Stomach (tissue), 9 donors: ENCODE data around the gene RGS4. TPM values are rescaled to one million over a fixed set of nuclear protein-coding genes. Genes with fewer than 3 reads are reported as not detected.
A peak's percentile ranks its signal among the peaks of the same experiment; 100 is the strongest.

Source experiments
- DNase-seq, 2 donors: peaks; one replicate each; pipeline versions ENCODE4 v3.0.0 to v3.0.0-alpha.2; 2013 to 2019
- H3K27ac ChIP-seq, 5 donors: fragments of 200-600 bp in 4 of 5; sonication (generic) in 4 of 5; one replicate each; pipeline ENCODE4 v1.5.1; 2013 to 2019; ENCODE audit warnings: mild to moderate bottlenecking in 1 of 5, moderate library complexity in 1 of 5
- H3K27me3 ChIP-seq, 3 donors: fragments of 200-600 bp; sonication (generic); one replicate each; pipeline ENCODE4 v1.5.1; 2017 to 2019; ENCODE audit warnings: mixed run types in 1 of 3
- H3K36me3 ChIP-seq, 4 donors: fragments of 200-600 bp; sonication (generic); 1 replicate in 3 of 4; 2 replicates in 1 of 4; pipeline ENCODE4 v1.5.1; 2016 to 2019
- H3K4me1 ChIP-seq, 4 donors: fragments of 200-600 bp; sonication (generic); one replicate each; pipeline ENCODE4 v1.5.1; 2016 to 2019
- H3K4me3 ChIP-seq, 4 donors: fragments of 200-600 bp; sonication (generic) in 3 of 4; one replicate each; pipeline ENCODE4 v1.5.1; 2016 to 2019; ENCODE audit warnings: mild to moderate bottlenecking in 1 of 4
- H3K9me3 ChIP-seq, 4 donors: fragments of 200-600 bp; sonication (generic); one replicate each; pipeline ENCODE4 v1.5.1; 2016 to 2019
- EP300 ChIP-seq: sonication (generic); formaldehyde crosslinking; IDR thresholded peaks from one replicate; pipeline ENCODE4 v1.6.1; 2017; ENCODE audit warnings: antibody characterized with exemption
- POLR2A ChIP-seq, 4 donors: fragments of 450-650 bp; IDR thresholded peaks; one replicate each; pipeline ENCODE4 v1.6.1; 2016; ENCODE audit warnings: antibody characterized with exemption in 4 of 4, control low read depth in 2 of 4, mild to moderate bottlenecking in 1 of 4, moderate library complexity in 1 of 4
- POLR2AphosphoS5 ChIP-seq, 3 donors: sonication (generic); formaldehyde crosslinking; IDR thresholded peaks; one replicate each; pipeline ENCODE4 v1.6.1; 2016; ENCODE audit warnings: antibody characterized with exemption in 3 of 3
- WGBS, 5 donors: extraction: QIAGEN DNeasy Blood & Tissue Kit in 3 of 5; methylation state at CpG; one replicate each; pipeline versions ENCODE4 v1.1.5 to v1.1.7; 2013 to 2018; 5-methylcytosine and 5-hydroxymethylcytosine counted together
- intact Hi-C: fragments of 100-400 bp; cut with DNase I; formaldehyde crosslinking; loops from one replicate; pipeline ENCODE4 v1.15.1; 2023; ENCODE audit warnings: low total_unique reads
- polyA plus RNA-seq, 3 donors: library from polyadenylated mRNA; stranded (reverse); fragments of 200-250 nt; gene quantifications; one replicate each; pipeline ENCODE4 v1.2.3, GENCODE V29; 2013
- total RNA-seq, 5 donors: library from RNA; depleted of rRNA; stranded (reverse); fragments of >200 nt; gene quantifications; one replicate each; pipeline versions ENCODE4 v1.1.0 to v1.2.3, GENCODE V29; 2014 to 2016
- TF ChIP-seq, protein P1 (sequence below), 7 experiments: fragments of 450-650 bp in 4 of 7; fragments of 200-600 bp in 3 of 7; sonication (generic) in 3 of 7; IDR thresholded peaks; one replicate each; pipeline ENCODE4 v1.5.1; 2016 to 2019; ENCODE audit warnings: antibody characterized with exemption in 7 of 7, control low read depth in 2 of 7, mild to moderate bottlenecking in 1 of 7
- donor health status: healthy with polysubstance abuse.
- donor health status: Bipolar disorder and iron deficiency.
- donor health status: healthy.

RGS4 gene
- total and polyA plus RNA-seq, 8 donors = 1.8 to 60.7 (median 5.8) TPM; not detected in 2

- Histone ChIP-seq H3K36me3 (peaks cover 0 to 25% (median 14%) of the 10 kb centered on the region in 4 donors), H3K4me3 (no peak overlapping the region), H3K4me1 (peaks cover 0 to 9% (median under 1%) of the 10 kb centered on the region in 4 donors), H3K27ac (no peak overlapping the region), H3K27me3 (no peaks in the 10 kb centered on the region), H3K9me3 (no peaks in the 10 kb centered on the region)
- intact Hi-C loops = no loop called here
- WGBS, 5 donors = 80 to 85% (median 82%) methylated on average over 5 of the region's 5 CpGs
- TF ChIP-seq POLR2A (IDR thresholded peaks at IDR 0.05) (no peak), EP300 (no peak), POLR2AphosphoS5 (IDR thresholded peaks at IDR 0.05) (no peak)
- TF ChIP-seq, protein P1, sequence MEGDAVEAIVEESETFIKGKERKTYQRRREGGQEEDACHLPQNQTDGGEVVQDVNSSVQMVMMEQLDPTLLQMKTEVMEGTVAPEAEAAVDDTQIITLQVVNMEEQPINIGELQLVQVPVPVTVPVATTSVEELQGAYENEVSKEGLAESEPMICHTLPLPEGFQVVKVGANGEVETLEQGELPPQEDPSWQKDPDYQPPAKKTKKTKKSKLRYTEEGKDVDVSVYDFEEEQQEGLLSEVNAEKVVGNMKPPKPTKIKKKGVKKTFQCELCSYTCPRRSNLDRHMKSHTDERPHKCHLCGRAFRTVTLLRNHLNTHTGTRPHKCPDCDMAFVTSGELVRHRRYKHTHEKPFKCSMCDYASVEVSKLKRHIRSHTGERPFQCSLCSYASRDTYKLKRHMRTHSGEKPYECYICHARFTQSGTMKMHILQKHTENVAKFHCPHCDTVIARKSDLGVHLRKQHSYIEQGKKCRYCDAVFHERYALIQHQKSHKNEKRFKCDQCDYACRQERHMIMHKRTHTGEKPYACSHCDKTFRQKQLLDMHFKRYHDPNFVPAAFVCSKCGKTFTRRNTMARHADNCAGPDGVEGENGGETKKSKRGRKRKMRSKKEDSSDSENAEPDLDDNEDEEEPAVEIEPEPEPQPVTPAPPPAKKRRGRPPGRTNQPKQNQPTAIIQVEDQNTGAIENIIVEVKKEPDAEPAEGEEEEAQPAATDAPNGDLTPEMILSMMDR (IDR thresholded peaks at IDR 0.05) = no peak
- no peak for DNase-seq
These were observed 8.0 kb downstream of the RGS4 start for GRCh38 chr1:163076981-163077761.

DNA sequence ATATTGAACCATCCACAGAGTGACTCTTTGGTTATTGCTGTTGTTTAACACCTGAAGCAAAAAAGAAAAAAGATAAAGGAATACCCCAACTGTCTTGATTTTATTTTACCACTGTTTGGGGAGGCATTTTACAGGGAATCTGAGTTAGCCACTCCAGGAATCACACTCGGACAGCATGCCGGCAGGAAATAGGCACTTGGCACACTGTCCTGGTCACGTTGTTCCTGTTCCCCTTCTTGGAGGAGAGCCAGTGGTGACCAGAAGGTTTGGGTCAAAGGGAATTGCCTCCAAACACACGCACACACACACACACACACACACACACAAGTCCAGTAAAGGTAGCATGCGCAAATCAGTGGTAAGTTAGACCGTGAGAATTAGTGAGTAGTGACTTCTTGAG, 13.8 kb downstream of the RGS4 start:
- Histone ChIP-seq H3K36me3 (no peaks in the 10 kb centered on the region), H3K4me1 (peaks cover 0 to 6% (median 0%) of the 10 kb centered on the region in 4 donors), H3K27ac (no peak overlapping the region), H3K4me3 (no peak overlapping the region), H3K27me3 (no peaks in the 10 kb centered on the region), H3K9me3 (no peaks in the 10 kb centered on the region)
- intact Hi-C loops = loop anchor here (10.0 kb wide), 1 partner anchor 82 kb away; no protein-coding TSS in a partner anchor
- WGBS, 5 donors = 36 to 56% (median 44%) methylated on average over 6 of the region's 6 CpGs
- peak in 1 of 2 donors; percentile 26 for DNase-seq
- TF ChIP-seq POLR2AphosphoS5 (IDR thresholded peaks at IDR 0.05) = no peak

GRCh38 chr1:163083690-163084089, 14.5 kb downstream of the RGS4 start:
- DNase-seq = no peak
- Histone ChIP-seq H3K9me3 (no peaks in the 10 kb centered on the region), H3K4me1 (peaks cover 0 to 6% (median 0%) of the 10 kb centered on the region in 4 donors), H3K27ac (no peak overlapping the region), H3K4me3 (no peak overlapping the region), H3K27me3 (no peaks in the 10 kb centered on the region), H3K36me3 (no peaks in the 10 kb centered on the region)
- TF ChIP-seq EP300 (no peak), POLR2A (IDR thresholded peaks at IDR 0.05) (no peak), POLR2AphosphoS5 (IDR thresholded peaks at IDR 0.05) (no peak)
- TF ChIP-seq, protein P1 (IDR thresholded peaks at IDR 0.05) = no peak
- intact Hi-C loops = loop anchor here (10.0 kb wide), 1 partner anchor 81 kb away; no protein-coding TSS in a partner anchor
- 79 to 92% (median 85%) methylated on average over 1 of the region's 1 CpG for WGBS, 5 donors

DNA sequence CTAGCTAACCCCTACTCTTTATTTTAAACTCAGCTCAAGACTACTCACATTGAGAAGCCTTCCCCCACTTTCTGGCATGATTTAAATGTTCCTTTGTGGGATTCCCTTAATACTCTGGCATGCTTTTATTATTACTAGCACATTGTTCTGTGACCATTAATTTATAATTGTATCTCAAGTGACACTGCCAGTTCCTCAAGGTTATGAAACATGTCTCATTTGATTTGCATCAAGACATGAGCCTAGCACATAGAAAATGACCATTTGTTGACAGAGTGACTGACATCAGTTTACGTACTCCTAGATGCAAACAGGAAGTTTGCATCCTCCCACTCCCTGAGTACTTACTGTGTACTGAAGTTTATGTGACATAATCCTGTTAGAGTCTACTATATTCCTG, 15.2 kb downstream of the RGS4 start:
- intact Hi-C loops = loop anchor here (10.0 kb wide), 1 partner anchor 80 kb away; no protein-coding TSS in a partner anchor
- H3K4me1 ChIP-seq = peaks cover 0 to 6% (median 0%) of the 10 kb centered on the region in 4 donors
- H3K27me3 ChIP-seq = no peaks in the 10 kb centered on the region
- TF ChIP-seq POLR2AphosphoS5 (IDR thresholded peaks at IDR 0.05) (no peak), EP300 (no peak), POLR2A (IDR thresholded peaks at IDR 0.05) (no peak)
- TF ChIP-seq, protein P1 (IDR thresholded peaks at IDR 0.05) = no peak
- DNase-seq = no peak
- H3K27ac ChIP-seq = no peak overlapping the region
- no peaks in the 10 kb centered on the region for H3K36me3 ChIP-seq
- H3K4me3 ChIP-seq = no peak overlapping the region
- no peaks in the 10 kb centered on the region for H3K9me3 ChIP-seq
- WGBS, 5 donors = 70 to 77% (median 74%) methylated on average over 1 of the region's 1 CpG
